Endothelial cell (in vitro differentiated cells): ENCODE results near the gene TSPAN3. TPM values are rescaled to one million over a fixed set of nuclear protein-coding genes. Genes with fewer than 3 reads are reported as not detected.

ENCODE experiments used
- DNase-seq: peaks from one replicate; pipeline ENCODE4 v3.0.0; 2021; ENCODE audit warnings: low spot score
- H3K27ac Mint-ChIP-seq: one replicate; pipeline ENCODE4 v1.8.0; 2021; ENCODE audit warnings: mixed read lengths, inconsistent platforms; ENCODE audit not compliant: unreplicated experiment
- H3K27me3 Mint-ChIP-seq: one replicate; pipeline ENCODE4 v1.8.0; 2021; ENCODE audit warnings: mild to moderate bottlenecking, moderate library complexity, mixed read lengths, inconsistent platforms; ENCODE audit not compliant: unreplicated experiment
- H3K36me3 Mint-ChIP-seq: one replicate; pipeline ENCODE4 v1.8.0; 2021; ENCODE audit warnings: mild to moderate bottlenecking, low read depth, mixed read lengths, inconsistent platforms; ENCODE audit not compliant: unreplicated experiment
- H3K4me1 Mint-ChIP-seq: one replicate; pipeline ENCODE4 v1.8.0; 2021; ENCODE audit warnings: mild to moderate bottlenecking, mixed read lengths, inconsistent platforms; ENCODE audit not compliant: unreplicated experiment
- H3K4me3 Mint-ChIP-seq: one replicate; pipeline ENCODE4 v1.8.0; 2021; ENCODE audit warnings: mild to moderate bottlenecking, mixed read lengths, inconsistent platforms; ENCODE audit not compliant: unreplicated experiment
- H3K9me3 Mint-ChIP-seq: one replicate; pipeline ENCODE4 v1.8.0; 2021; ENCODE audit warnings: mixed read lengths, inconsistent platforms; ENCODE audit not compliant: unreplicated experiment
- CTCF ChIP-seq: fragments of 200-600 bp; sonication (generic); IDR thresholded peaks from one replicate; pipeline ENCODE4 v1.5.0; 2021; ENCODE audit warnings: antibody characterized with exemption; ENCODE audit not compliant: unreplicated experiment
- total RNA-seq: library from RNA; stranded (reverse); fragmentation: NEBNext Ultra II Directional; extraction: Animal tissue kit (Norgen Biotek cat#: 25700); gene quantifications from one replicate; pipeline ENCODE4 v1.2.1, GENCODE V29; 2021; ENCODE audit not compliant: unreplicated experiment

Gene TSPAN3
- total RNA-seq, 1 donor from 2014 or later: 140 TPM

- Mint-ChIP-seq H3K36me3 (no peaks in the 10 kb centered on the region), H3K27ac (no peak overlapping the region), H3K4me1 (peaks cover 4% of the 10 kb centered on the region), H3K27me3 (peaks cover 8% of the 10 kb centered on the region), H3K9me3 (no peaks in the 10 kb centered on the region), H3K4me3 (no peak overlapping the region)
- no peak for DNase-seq
- no peak for TF ChIP-seq CTCF
These were observed 74.1 kb downstream of the TSPAN3 start for GRCh38 chr15:76996526-76997401.

- H3K27me3 Mint-ChIP-seq: peaks cover 8% of the 10 kb centered on the region
- no peaks in the 10 kb centered on the region for H3K9me3 Mint-ChIP-seq
- no peak for DNase-seq
- TF ChIP-seq CTCF: no peak
- no peak overlapping the region for H3K27ac Mint-ChIP-seq
- no peaks in the 10 kb centered on the region for H3K36me3 Mint-ChIP-seq
- no peak overlapping the region for H3K4me3 Mint-ChIP-seq
- H3K4me1 Mint-ChIP-seq: peaks cover 4% of the 10 kb centered on the region
These were observed 74.8 kb downstream of the TSPAN3 start for GRCh38 chr15:76996076-76996525.

GRCh38 chr15:76994971-76995945, 75.7 kb downstream of the TSPAN3 start, which contains the start of gene PSTPIP1:
PSTPIP1 (plus strand) TSS chr15:76995126; CDS start chr15:76995574, 448 bp downstream.
- TF ChIP-seq CTCF: no peak
- H3K4me1 Mint-ChIP-seq: peaks cover 4% of the 10 kb centered on the region
- no peak within 1 kb of the TSS for H3K27ac Mint-ChIP-seq
- no peaks in the 10 kb centered on the region for H3K36me3 Mint-ChIP-seq
- H3K27me3 Mint-ChIP-seq: peaks cover 8% of the 10 kb centered on the region
- H3K9me3 Mint-ChIP-seq: no peaks in the 10 kb centered on the region
- no peak within 1 kb of the TSS for H3K4me3 Mint-ChIP-seq
- no peak for DNase-seq

- Mint-ChIP-seq H3K36me3 (no peaks in the 10 kb centered on the region), H3K27me3 (peaks cover 8% of the 10 kb centered on the region), H3K4me3 (no peak overlapping the region), H3K27ac (no peak overlapping the region), H3K4me1 (peaks cover 6% of the 10 kb centered on the region), H3K9me3 (no peaks in the 10 kb centered on the region)
- no peak for DNase-seq
- TF ChIP-seq CTCF: no peak
These were observed 76.4 kb downstream of the TSPAN3 start for GRCh38 chr15:76994496-76994895.
